Measurements from ENCODE around the gene KCNG2. TPM values are rescaled to one million over a fixed set of nuclear protein-coding genes. Genes with fewer than 3 reads are reported as not detected.
"Not testable (repeated sequence)": the region's sequence is repeated elsewhere in the genome, so short reads cannot be mapped to it uniquely, and the experiment has no call there.

The KCNG2 gene
- total RNA-seq, 2 experiments from 2014 or later = not detected

DNA sequence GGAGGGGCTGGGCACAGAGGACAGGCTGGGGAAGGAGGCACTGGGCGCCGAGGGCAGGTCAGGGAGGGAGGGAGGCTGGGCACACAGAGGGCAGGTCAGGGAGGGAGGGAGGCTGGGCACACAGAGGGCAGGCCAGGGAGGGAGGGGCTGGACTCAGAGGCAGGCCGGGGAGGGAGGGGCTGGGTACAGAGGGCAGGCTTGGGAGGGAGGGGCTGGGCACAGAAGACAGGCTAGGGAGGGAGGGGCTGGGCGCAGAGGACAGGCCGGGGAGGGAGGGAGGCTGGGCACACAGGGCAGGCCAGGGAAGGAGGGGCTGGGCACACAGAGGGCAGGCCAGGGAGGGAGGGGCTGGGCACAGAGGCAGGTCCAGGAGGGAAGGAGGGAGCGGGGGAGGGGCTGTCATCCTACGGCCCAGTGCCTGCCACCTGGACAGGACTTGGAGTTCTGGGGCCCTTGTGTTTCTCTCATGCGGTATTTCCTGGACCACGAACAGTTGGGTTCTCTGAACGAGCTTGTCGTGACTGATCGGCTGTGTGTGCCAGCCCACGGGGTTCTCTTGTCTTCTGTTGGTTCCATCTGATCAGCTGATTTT is 46.7 kb upstream of the KCNG2 start:
- Mint-ChIP-seq H3K9me3 (no peaks in the 10 kb centered on the region), H3K36me3 (ENCODE audit: low read depth) (peaks cover 75% of the 10 kb centered on the region), H3K4me3 (no peak overlapping the region), H3K4me1 (ENCODE audit: low read depth) (no peaks in the 10 kb centered on the region), H3K27ac (peak overlapping the region; percentile 20), H3K27me3 (no peaks in the 10 kb centered on the region)
- Histone ChIP-seq H3K27ac (ENCODE audit: low read depth in 1 of 2, low read length in 2 of 2) (no peak overlapping the region), H3K4me3 (ENCODE audit: low read length) (no peak overlapping the region), H3K4me1 (ENCODE audit: insufficient read depth, low read length) (no peaks in the 10 kb centered on the region), H3K36me3 (ENCODE audit: insufficient read depth, low read length) (peaks cover 65% of the 10 kb centered on the region), H3K27me3 (ENCODE audit: control insufficient read depth in 1 of 2, insufficient read depth in 2 of 2, low read length in 2 of 2) (no peaks in the 10 kb centered on the region), H3K9me3 (ENCODE audit: control insufficient read depth in 1 of 2, insufficient read depth in 1 of 2, low read length in 2 of 2) (peaks cover 0 to 29% of the 10 kb centered on the region in 2 experiments)
- ChIA-PET CTCF (no interaction called here), POLR2A (no interaction called here)
- intact Hi-C loops (cut with DNase I, micrococcal nuclease) = no loop called here
- TF ChIP-seq, protein P1, sequence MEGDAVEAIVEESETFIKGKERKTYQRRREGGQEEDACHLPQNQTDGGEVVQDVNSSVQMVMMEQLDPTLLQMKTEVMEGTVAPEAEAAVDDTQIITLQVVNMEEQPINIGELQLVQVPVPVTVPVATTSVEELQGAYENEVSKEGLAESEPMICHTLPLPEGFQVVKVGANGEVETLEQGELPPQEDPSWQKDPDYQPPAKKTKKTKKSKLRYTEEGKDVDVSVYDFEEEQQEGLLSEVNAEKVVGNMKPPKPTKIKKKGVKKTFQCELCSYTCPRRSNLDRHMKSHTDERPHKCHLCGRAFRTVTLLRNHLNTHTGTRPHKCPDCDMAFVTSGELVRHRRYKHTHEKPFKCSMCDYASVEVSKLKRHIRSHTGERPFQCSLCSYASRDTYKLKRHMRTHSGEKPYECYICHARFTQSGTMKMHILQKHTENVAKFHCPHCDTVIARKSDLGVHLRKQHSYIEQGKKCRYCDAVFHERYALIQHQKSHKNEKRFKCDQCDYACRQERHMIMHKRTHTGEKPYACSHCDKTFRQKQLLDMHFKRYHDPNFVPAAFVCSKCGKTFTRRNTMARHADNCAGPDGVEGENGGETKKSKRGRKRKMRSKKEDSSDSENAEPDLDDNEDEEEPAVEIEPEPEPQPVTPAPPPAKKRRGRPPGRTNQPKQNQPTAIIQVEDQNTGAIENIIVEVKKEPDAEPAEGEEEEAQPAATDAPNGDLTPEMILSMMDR (IDR thresholded peaks at IDR 0.05) = no peak
- no peak for ATAC-seq (ENCODE audit: poor library complexity)
- no peak for DNase-seq

GRCh38 chr18:79751918-79752578 is 45.7 kb upstream of the KCNG2 start:
- Histone ChIP-seq H3K9me3 (ENCODE audit: control insufficient read depth in 1 of 2, insufficient read depth in 1 of 2, low read length in 2 of 2) (peaks cover 0 to 36% of the 10 kb centered on the region in 2 experiments), H3K36me3 (ENCODE audit: insufficient read depth, low read length) (peaks cover 60% of the 10 kb centered on the region)
- intact Hi-C loops (cut with DNase I, micrococcal nuclease); CTCF ChIA-PET; H3K4me1 ChIP-seq (ENCODE audit: insufficient read depth, low read length); POLR2A ChIA-PET; H3K27me3 Mint-ChIP-seq; H3K4me3 ChIP-seq (ENCODE audit: low read length); H3K27me3 ChIP-seq (ENCODE audit: control insufficient read depth in 1 of 2, insufficient read depth in 2 of 2, low read length in 2 of 2); H3K27ac ChIP-seq (ENCODE audit: low read depth in 1 of 2, low read length in 2 of 2); H3K27ac Mint-ChIP-seq; H3K4me1 Mint-ChIP-seq (ENCODE audit: low read depth); DNase-seq; ATAC-seq (ENCODE audit: poor library complexity); H3K9me3 Mint-ChIP-seq; H3K4me3 Mint-ChIP-seq: not testable (repeated sequence)
- H3K36me3 Mint-ChIP-seq (ENCODE audit: low read depth) = peaks cover 77% of the 10 kb centered on the region

GRCh38 chr18:79752946-79753345 is 44.8 kb upstream of the KCNG2 start:
- peaks cover 80% of the 10 kb centered on the region for H3K36me3 Mint-ChIP-seq (ENCODE audit: low read depth)
- ATAC-seq (ENCODE audit: poor library complexity); H3K27ac ChIP-seq (ENCODE audit: low read depth in 1 of 2, low read length in 2 of 2); H3K4me3 ChIP-seq (ENCODE audit: low read length); DNase-seq; POLR2A ChIA-PET; CTCF ChIA-PET; intact Hi-C loops (cut with DNase I, micrococcal nuclease); H3K9me3 Mint-ChIP-seq; H3K4me3 Mint-ChIP-seq; H3K4me1 ChIP-seq (ENCODE audit: insufficient read depth, low read length); H3K4me1 Mint-ChIP-seq (ENCODE audit: low read depth); H3K27ac Mint-ChIP-seq; H3K27me3 ChIP-seq (ENCODE audit: control insufficient read depth in 1 of 2, insufficient read depth in 2 of 2, low read length in 2 of 2); H3K27me3 Mint-ChIP-seq: not testable (repeated sequence)
- peaks cover 0 to 39% of the 10 kb centered on the region in 2 experiments for H3K9me3 ChIP-seq (ENCODE audit: control insufficient read depth in 1 of 2, insufficient read depth in 1 of 2, low read length in 2 of 2)
- peaks cover 51% of the 10 kb centered on the region for H3K36me3 ChIP-seq (ENCODE audit: insufficient read depth, low read length)

- Histone ChIP-seq H3K36me3 (ENCODE audit: insufficient read depth, low read length) (peaks cover 47% of the 10 kb centered on the region), H3K4me3 (ENCODE audit: low read length) (no peak overlapping the region), H3K27me3 (ENCODE audit: control insufficient read depth in 1 of 2, insufficient read depth in 2 of 2, low read length in 2 of 2) (no peaks in the 10 kb centered on the region), H3K9me3 (ENCODE audit: control insufficient read depth in 1 of 2, insufficient read depth in 1 of 2, low read length in 2 of 2) (peaks cover 4 to 39% of the 10 kb centered on the region in 2 experiments), H3K27ac (ENCODE audit: low read depth in 1 of 2, low read length in 2 of 2) (no peak overlapping the region), H3K4me1 (ENCODE audit: insufficient read depth, low read length) (no peaks in the 10 kb centered on the region)
- intact Hi-C loops (cut with DNase I, micrococcal nuclease) = no loop called here
- no peak for ATAC-seq (ENCODE audit: poor library complexity)
- peaks cover 80% of the 10 kb centered on the region for H3K36me3 Mint-ChIP-seq (ENCODE audit: low read depth)
- H3K27me3 Mint-ChIP-seq = no peaks in the 10 kb centered on the region
- H3K9me3 Mint-ChIP-seq = peaks cover 4% of the 10 kb centered on the region
- no peak overlapping the region for H3K27ac Mint-ChIP-seq
- ChIA-PET POLR2A (no interaction called here), CTCF (no interaction called here)
- TF ChIP-seq, protein P1 (IDR thresholded peaks at IDR 0.05) = no peak
- no peak overlapping the region for H3K4me3 Mint-ChIP-seq
- no peak for DNase-seq
- no peaks in the 10 kb centered on the region for H3K4me1 Mint-ChIP-seq (ENCODE audit: low read depth)
Measured at GRCh38 chr18:79753391-79753851, 44.3 kb upstream of the KCNG2 start.

All from CD4-positive, alpha-beta T cell (primary cell).